Parathyroid adenoma (tissue), 2 donors: ENCODE results near the gene SRPK1.

ENCODE experiments used
- H2AFZ ChIP-seq: fragments of 300-600 bp; sonication (generic); one replicate; pipeline ENCODE4 v1.7.0; 2017; ENCODE audit warnings: antibody characterized with exemption, mild to moderate bottlenecking
- H3K27ac ChIP-seq: fragments of 300-600 bp; sonication (generic); one replicate; pipeline ENCODE4 v1.7.0; 2017
- H3K27me3 ChIP-seq: fragments of 300-600 bp; sonication (generic); one replicate; pipeline ENCODE4 v1.7.0; 2017; ENCODE audit warnings: low read length; ENCODE audit not compliant: control insufficient read depth, insufficient read depth
- H3K36me3 ChIP-seq: fragments of 300-600 bp; sonication (generic); one replicate; pipeline ENCODE4 v1.7.0; 2017; ENCODE audit warnings: low read length; ENCODE audit not compliant: control insufficient read depth, insufficient read depth
- H3K4me1 ChIP-seq: fragments of 300-600 bp; sonication (generic); one replicate; pipeline ENCODE4 v1.7.0; 2017; ENCODE audit warnings: control low read depth
- H3K4me2 ChIP-seq: fragments of 300-600 bp; sonication (generic); one replicate; pipeline ENCODE4 v1.7.0; 2017; ENCODE audit warnings: low read length
- H3K4me3 ChIP-seq: fragments of 300-600 bp; sonication (generic); one replicate; pipeline ENCODE4 v1.7.0; 2017; ENCODE audit warnings: low read depth, low read length
- H3K79me2 ChIP-seq: fragments of 300-600 bp; sonication (generic); one replicate; pipeline ENCODE4 v1.7.0; 2017; ENCODE audit warnings: control low read depth
- H3K9ac ChIP-seq: fragments of 300-600 bp; sonication (generic); one replicate; pipeline ENCODE4 v1.7.0; 2017; ENCODE audit warnings: mild to moderate bottlenecking
- H3K9me3 ChIP-seq: fragments of 300-600 bp; sonication (generic); one replicate; pipeline ENCODE4 v1.7.0; 2017; ENCODE audit warnings: low read length; ENCODE audit not compliant: control insufficient read depth
- CTCF ChIP-seq: fragments of 300-600 bp; sonication (generic); IDR thresholded peaks from one replicate; pipeline ENCODE4 v1.7.0; 2017; ENCODE audit warnings: antibody characterized with exemption, mild to moderate bottlenecking
- donor health status: primary hyperparathyroidism.

The SRPK1 gene

GRCh38 chr6:35955521-35955920, 34.6 kb upstream of the SRPK1 start:
- no peaks in the 10 kb centered on the region for H3K79me2 ChIP-seq
- no peaks in the 10 kb centered on the region for H3K36me3 ChIP-seq
- no peak overlapping the region for H3K4me3 ChIP-seq
- H2AFZ ChIP-seq, result no peak overlapping the region
- H3K27me3 ChIP-seq, result no peaks in the 10 kb centered on the region
- no peak overlapping the region for H3K27ac ChIP-seq
- no peak overlapping the region for H3K9ac ChIP-seq
- H3K9me3 ChIP-seq, result no peaks in the 10 kb centered on the region
- no peaks in the 10 kb centered on the region for H3K4me1 ChIP-seq
- TF ChIP-seq CTCF, result no peak
- no peak overlapping the region for H3K4me2 ChIP-seq

GRCh38 chr6:35955071-35955470, 34.2 kb upstream of the SRPK1 start:
- H3K4me1 ChIP-seq, result no peaks in the 10 kb centered on the region
- H3K27ac ChIP-seq, result no peak overlapping the region
- H3K4me3 ChIP-seq, result no peak overlapping the region
- no peak overlapping the region for H3K4me2 ChIP-seq
- H3K79me2 ChIP-seq, result no peaks in the 10 kb centered on the region
- TF ChIP-seq CTCF, result no peak
- no peak overlapping the region for H3K9ac ChIP-seq
- H3K9me3 ChIP-seq, result no peaks in the 10 kb centered on the region
- H2AFZ ChIP-seq, result no peak overlapping the region
- no peaks in the 10 kb centered on the region for H3K36me3 ChIP-seq
- no peaks in the 10 kb centered on the region for H3K27me3 ChIP-seq

- Histone ChIP-seq H3K36me3 (no peaks in the 10 kb centered on the region), H3K79me2 (no peaks in the 10 kb centered on the region), H2AFZ (no peak overlapping the region), H3K4me3 (no peak overlapping the region), H3K9ac (no peak overlapping the region), H3K9me3 (no peaks in the 10 kb centered on the region), H3K4me1 (no peaks in the 10 kb centered on the region), H3K27ac (no peak overlapping the region), H3K4me2 (no peak overlapping the region), H3K27me3 (no peaks in the 10 kb centered on the region)
- TF ChIP-seq CTCF, result no peak
These were observed 33.4 kb upstream of the SRPK1 start for GRCh38 chr6:35954333-35954732.

GRCh38 chr6:35948725-35949124, 27.8 kb upstream of the SRPK1 start:
- no peak overlapping the region for H3K9ac ChIP-seq
- H3K4me2 ChIP-seq, result no peak overlapping the region
- H3K27me3 ChIP-seq, result no peaks in the 10 kb centered on the region
- H3K27ac ChIP-seq, result no peak overlapping the region
- H3K4me1 ChIP-seq, result no peaks in the 10 kb centered on the region
- no peaks in the 10 kb centered on the region for H3K79me2 ChIP-seq
- no peak overlapping the region for H3K4me3 ChIP-seq
- TF ChIP-seq CTCF, result no peak
- no peaks in the 10 kb centered on the region for H3K36me3 ChIP-seq
- H3K9me3 ChIP-seq, result no peaks in the 10 kb centered on the region
- no peak overlapping the region for H2AFZ ChIP-seq

- H3K4me1 ChIP-seq, result no peaks in the 10 kb centered on the region
- H3K4me3 ChIP-seq, result no peak overlapping the region
- no peak overlapping the region for H3K9ac ChIP-seq
- no peaks in the 10 kb centered on the region for H3K36me3 ChIP-seq
- H3K9me3 ChIP-seq, result no peaks in the 10 kb centered on the region
- no peak overlapping the region for H3K4me2 ChIP-seq
- no peak overlapping the region for H3K27ac ChIP-seq
- no peaks in the 10 kb centered on the region for H3K27me3 ChIP-seq
- TF ChIP-seq CTCF, result no peak
- H3K79me2 ChIP-seq, result no peaks in the 10 kb centered on the region
- no peak overlapping the region for H2AFZ ChIP-seq
These were observed 24.7 kb upstream of the SRPK1 start for GRCh38 chr6:35945650-35946025.
